GM19240 (cell line): ENCODE results near the gene RNF115.
"Not testable (repeated sequence)": the region's sequence is repeated elsewhere in the genome, so short reads cannot be mapped to it uniquely, and the experiment has no call there.

ENCODE experiments used
- DNase-seq: peaks from one replicate; pipeline ENCODE4 v3.0.0; 2011; ENCODE audit warnings: low spot score; ENCODE audit not compliant: insufficient read length

The RNF115 gene

DNA sequence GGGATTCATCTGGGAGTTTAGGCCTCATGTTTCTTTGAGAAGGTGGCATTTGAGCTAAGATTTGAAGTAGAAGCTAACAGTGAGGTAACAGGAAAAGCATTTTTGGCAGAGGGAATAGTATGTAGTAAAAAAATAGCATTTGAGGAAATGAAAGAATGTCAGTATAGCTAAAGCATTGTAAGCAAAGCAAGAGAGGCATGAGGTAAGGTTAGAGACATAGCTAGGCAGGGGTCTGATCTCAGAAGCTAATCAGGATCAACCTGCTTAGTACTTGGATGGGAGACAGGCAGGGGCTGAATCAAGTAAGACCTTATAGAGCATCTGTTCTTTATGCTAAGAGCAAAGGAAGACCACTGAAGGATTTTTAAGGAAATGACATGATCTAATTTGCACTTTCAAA lies 4.1 kb upstream of the RNF115 start:
- DNase-seq, result no peak

DNA sequence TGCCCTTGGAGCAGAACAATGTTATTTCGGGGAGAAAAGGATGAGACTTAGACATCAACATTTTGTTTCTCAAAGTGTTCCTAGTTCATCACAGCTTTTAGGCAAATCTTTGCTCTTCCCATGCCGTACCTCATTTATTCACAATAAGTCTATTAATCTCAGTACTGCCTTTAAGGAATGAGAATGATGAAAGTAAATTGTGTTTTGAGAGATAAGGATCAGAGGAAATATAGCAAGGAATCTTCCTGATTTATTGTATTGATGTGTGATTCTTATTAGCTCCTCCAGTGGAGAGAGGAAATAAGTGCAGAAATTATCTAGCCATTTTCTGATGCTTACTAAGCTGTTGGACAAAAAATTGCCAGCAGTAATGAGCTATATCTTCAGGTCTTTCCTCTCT lies 2.1 kb upstream of the RNF115 start:
- DNase-seq, result no peak

DNA sequence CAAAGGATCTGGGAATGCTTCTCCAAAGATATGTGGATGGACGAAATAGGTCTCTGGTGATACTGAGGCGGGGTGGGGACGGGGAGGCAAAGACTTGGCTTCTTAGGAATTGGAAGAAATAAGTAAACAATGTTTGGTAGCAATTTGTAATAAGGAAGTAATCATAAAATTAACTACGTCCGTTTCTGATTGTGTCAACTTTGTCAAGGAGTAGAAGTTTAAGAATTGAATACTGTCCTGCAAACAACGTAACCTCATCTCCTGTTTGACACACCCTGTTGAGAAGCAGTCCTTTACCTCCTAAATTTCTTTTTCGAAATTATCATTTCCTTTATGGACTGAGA lies 576 bp upstream of the RNF115 start:
- no peak for DNase-seq

DNA sequence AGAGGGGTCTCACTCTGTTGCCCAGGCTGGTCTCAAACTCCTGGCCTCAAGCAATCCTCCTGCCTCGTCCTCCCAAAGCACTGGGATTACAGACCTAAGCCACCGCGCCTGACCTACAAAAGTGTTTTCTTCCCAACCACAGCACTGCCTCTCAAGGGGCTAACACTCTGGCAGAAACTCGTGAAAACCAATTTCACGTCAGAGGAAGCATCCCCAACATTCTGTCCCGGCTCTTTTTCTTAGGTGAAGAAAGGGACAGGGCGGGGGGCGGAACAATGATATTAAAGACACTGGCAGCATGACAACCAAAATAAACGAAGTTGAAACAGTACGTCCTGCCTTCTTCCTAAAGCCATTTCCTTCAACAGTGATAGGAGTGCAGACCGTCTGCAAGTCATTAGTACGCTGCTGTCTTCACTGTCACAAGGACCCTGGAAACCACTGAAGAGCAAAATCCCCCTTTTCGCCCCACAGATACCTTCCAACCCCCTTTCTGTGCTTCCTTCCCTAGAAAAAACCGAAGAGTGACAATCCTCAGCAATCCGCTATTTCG lies 1.0 kb downstream of the RNF115 start:
- DNase-seq, result not testable (repeated sequence)

DNA sequence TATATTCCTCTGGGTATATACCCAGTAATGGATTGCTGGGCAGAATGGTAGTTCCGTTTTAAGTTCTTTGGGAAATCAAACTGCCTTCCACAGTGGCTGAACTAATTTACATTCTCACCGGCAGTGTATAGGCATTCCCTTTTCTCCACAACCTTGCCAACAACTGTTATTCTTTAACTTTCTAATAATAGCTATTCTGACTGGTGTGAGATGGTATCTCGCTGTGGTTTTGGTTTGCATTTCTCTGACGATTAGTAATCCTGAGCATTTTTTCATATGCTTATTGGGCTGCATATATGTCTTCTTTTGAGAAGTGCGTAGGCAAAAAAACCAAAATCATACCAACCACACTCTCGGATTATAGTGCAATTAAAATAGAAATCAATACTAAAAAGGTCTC lies 5.8 kb downstream of the RNF115 start:
- DNase-seq, result not testable (repeated sequence)

DNA sequence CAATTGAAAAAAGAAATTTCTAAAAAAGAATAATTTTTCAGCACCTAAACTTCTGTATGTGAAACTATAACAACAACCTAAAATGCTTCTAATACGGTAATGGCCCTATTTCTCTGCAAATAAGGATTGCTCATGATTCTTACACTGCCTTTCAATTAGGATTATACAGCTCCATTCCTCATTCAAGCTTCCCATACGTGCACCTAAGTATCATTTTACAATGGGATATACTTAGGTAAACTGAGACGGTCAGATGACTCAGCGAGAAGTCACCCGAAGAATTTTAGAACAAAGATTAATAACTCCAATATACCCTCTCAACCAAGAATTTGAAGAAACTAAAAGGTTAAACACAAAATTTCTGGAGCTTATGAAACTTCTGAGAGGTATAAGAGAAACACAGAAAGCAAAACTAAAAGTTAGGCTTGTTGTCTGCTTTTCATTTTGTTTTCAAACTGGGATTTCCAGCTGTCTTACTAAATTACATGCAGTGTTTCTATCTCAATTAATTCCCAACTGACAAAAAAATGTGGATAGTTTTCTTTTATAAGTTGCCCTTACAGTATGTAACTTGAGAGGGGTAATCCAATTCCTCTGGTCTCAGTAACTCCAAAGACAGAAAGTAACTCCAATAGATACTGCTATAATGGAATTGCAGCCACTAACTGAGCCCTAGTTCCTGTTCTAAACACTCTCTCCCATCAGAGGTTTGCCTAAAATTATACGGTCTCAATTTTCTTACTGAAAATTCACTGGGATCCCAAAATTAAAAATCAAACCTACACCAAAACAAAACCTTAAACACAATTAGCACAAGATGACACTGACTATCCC lies 10.7 kb downstream of the RNF115 start:
- DNase-seq, result not testable (repeated sequence)

DNA sequence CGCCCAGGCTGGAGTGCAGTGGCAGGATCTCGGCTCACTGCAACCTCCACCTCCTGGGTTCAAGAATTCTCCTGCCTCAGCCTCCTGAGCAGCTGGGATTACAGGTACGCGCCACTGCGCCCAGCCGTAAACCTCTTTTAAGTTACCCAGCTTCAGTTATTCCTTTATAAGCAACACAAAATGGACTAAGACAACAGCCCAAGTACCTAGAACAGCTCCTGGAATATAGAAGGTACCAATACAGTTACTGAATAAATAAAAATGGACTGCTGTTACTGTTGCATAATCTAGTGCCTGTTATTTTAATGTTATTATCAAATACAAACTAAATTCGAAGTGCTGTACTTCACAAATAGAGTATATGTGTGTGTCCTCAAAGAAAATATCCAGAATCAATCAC lies 17.1 kb downstream of the RNF115 start:
- no peak for DNase-seq

DNA sequence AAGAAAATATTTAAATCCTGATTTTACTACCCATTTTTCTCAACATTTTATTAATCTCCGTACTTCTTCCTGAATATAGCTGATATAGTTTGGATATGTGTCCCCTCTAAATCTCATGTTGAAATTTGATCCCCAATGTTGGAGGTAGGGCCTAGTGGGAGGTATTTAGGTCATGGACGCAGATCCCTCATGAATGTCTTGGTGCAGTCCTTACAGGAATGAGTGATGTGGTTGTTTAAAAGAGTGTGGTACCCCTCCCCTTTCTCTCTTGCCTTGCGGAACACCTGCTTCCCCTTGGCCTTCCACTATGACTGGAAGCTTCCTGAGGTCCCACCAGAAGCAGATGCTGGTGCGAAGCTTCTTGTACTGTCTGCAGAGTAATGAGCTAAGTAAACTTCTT lies 17.5 kb downstream of the RNF115 start:
- no peak for DNase-seq

DNA sequence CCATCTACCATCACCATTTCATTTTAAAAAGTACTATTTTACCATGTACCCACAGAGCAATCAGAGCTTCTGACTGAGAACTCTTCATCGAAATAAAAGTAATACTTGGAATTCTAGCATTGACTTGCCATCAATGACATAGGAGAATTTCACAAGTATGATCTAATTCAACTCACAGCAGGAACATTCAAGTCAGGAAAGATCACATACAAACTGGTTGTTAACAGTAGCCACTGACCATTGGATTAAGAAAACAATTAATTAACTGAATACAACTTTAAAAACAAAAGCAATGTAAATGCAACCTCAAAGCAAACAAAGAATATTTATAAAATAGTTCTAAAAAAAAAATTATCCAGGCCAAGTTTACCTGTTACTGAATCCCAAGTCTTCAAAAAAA lies 18.8 kb downstream of the RNF115 start:
- no peak for DNase-seq

DNA sequence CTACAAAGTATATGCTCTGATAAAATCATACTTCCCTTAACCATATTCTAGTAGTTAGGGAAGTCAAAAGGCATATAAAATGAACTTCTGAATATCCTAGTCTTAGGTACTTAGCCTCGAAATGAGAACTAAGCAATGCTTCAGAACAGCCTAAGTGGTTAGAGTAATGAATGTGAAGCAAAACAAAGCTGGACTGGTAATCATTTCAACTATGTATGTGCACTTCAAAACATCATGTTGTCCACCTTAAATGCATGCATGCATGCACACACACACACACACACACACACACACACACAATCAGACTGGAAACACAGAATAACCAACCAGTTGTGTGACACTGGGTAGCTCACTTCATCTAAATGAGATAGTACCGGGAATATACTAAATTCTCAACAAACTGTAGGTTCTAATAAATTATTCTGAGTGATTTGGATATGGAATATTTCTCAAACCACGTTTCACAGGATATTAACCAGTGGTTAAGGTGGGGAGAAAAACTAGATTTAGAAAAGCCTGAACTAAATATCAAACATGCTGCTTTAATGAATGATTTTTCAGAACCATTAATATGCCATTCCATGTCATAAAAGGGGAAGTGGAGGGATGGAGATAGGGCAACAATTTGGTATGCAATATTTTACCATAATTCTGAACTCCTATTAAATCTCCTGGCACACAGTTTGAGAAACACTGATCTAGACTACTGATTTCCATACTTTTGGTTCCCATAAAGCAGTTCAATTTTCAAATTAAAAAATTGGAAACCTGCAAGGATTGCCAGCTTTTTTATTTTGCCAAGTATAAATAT lies 19.5 kb downstream of the RNF115 start:
- no peak for DNase-seq

DNA sequence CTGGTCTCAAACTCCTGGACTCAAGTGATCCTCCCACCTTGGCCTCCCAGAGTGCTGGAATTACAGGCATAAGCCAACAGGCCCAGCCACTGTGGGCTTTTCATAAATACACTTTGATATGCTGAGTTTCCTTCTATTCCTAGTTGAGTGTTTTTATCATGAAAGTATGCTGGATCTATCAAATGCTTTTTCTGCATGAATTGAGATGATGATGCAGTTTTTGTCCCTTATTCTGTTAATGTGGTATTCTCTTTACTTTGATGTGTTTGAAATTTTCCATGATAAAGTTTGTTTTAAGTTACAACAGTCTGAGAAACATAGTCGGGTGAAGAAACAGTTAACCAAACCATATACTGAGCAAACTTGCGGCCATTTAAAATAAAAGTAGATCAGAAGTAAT lies 24.1 kb downstream of the RNF115 start:
- DNase-seq, result no peak

DNA sequence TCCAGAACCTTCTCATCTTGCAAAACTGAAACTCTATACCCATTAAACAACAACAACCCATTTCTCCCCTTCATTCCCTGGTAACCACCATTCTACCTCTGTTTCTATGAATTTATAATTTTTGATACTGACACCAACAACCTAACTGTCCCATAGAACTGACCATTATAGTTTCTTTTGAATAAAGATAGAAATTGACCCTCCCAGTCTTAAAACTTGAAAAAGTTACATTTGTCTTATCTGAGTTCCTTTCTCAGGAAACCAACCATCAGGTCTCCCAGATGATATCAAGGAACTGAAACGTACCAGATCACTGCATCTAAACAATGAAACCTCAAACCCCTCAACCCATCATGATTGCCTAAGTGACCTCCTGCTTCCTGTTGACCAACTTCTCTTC lies 27.1 kb downstream of the RNF115 start:
- DNase-seq, result no peak

DNA sequence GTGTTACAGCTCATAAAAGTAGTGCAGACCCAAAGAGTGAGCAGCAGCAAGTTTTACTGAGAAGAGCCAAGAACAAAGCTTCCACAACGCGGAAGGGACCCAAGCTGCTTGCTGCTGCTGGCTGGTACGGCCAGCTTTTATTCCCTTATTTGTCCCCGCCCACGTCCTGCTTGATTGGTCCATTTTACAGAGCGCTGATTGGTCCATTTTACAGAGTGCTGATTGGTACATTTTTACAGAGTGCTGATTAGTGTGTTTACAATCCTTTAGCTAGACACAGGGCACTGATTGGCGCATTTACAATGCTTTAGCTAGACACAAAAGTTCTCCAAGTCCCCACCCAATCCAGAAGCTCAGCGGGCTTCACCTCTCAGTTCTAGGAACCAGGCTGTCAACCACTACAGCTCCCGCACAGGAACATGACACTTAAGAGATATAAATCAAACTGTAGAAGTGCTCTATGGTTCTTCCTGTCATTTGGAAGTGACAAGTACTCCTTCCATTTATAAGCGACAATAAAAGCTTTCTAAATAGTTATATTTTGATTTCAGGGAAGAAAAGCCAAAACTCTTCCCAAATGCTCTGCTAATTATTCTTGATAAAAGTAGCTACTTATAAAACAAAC lies 28.5 kb downstream of the RNF115 start:
- no peak for DNase-seq

DNA sequence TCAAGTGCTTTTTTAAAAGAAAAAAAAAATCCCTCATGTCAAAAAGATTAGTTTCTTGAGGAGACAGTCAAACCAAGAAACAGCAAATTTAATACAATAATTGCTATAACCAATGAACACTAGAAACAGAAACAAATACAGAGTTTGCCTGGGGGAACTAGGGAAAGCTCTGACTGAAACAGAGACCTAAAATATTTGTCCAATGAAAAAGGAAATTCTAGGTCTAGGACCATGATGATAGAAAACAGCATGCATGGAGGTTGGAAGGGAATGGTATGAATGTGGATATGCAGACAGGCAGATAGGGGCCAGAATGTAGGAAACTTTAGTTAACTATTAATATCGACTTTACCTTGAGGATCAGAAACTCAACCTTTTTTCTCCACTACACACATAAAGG lies 31.4 kb downstream of the RNF115 start:
- DNase-seq, result no peak

DNA sequence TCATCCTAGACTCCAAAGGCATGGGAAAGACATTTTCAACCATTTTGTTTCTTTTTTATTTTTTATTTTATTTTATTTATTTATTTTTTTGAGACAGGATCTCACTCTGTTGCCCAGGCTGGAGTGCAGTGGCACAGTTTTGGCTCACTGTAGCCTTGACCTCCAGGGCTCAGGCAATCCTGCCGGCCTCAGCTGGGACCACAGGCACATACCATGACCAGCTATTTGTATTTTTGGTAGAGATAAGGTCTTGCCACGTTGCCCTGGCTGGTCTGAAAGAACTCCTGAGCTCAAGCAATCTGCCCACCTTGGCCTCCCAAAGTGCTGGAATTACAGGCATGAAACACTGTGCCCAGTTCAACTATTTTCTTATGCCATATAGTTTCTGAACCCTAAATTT lies 32.0 kb downstream of the RNF115 start:
- DNase-seq, result not testable (repeated sequence)

DNA sequence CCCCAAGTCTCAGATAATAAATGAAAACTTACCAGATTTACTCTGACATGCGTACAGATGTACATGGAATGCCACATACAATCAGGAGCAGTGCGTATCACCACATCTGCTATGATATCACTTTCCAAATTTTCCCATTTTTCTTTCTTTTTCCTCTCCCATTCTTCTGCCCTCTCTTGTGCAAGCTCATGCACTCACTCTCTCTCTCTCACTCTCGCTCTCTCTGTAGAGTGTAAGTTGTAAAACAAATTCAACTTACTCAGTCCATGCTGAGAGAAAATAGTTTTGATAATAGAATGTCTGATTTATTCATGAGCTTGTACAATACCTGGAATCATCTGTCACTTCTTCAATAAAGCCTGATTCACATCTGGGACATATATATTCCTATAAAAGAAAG lies 35.3 kb downstream of the RNF115 start:
- no peak for DNase-seq

DNA sequence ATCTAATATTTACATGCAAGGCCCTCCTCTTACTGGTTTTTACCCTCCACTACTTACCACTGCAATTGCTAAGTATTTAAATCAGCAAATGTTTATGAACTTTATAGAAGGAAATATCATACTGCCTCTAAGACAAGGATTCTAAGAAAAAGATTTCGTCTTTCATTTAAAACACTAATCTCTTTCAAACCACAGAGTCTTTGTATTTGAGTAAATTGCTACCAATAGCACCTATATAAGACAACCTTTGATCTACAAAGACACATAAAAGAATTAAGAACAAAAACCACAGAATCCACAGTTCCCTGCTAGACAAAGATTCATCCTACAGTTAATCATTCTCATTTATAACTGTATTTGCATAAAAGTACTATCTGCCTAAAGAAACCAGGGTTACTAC lies 37.6 kb downstream of the RNF115 start:
- DNase-seq, result no peak

DNA sequence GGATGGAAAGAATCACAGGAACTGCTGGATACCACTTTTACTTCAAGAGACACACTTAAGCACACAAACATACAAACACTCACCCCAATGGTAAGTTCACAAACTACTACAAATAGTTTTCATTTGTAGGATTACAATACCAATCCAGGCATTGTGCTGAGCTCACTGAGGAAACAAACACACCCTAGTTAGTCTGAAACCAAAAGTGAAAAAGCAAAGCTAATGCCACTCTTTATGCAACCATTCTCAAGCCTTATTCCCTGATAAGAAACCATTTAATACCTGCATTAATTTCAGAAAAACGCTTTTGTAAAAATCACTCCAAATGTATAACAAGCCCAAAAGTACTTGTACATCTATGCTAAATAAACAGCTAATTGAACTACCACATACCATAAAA lies 38.3 kb downstream of the RNF115 start:
- DNase-seq, result no peak

DNA sequence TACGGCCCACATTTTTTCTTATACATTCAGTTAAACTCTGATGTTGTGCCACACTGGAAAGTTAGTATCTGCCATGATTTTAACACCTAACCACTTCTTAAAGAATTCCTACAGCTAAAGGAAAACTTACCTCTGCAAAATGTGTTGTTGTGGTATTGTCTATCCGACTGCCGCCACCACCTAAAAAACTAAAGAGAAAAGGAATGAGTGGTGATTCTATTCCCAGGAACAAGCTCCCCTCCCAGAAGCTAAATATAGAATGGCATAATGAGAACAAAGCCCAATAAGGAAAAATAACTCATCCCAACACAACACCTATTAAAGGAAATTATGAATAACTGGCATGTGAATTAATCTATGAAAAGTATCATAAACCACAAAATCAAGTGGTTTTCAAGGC lies 39.5 kb downstream of the RNF115 start:
- DNase-seq, result no peak

DNA sequence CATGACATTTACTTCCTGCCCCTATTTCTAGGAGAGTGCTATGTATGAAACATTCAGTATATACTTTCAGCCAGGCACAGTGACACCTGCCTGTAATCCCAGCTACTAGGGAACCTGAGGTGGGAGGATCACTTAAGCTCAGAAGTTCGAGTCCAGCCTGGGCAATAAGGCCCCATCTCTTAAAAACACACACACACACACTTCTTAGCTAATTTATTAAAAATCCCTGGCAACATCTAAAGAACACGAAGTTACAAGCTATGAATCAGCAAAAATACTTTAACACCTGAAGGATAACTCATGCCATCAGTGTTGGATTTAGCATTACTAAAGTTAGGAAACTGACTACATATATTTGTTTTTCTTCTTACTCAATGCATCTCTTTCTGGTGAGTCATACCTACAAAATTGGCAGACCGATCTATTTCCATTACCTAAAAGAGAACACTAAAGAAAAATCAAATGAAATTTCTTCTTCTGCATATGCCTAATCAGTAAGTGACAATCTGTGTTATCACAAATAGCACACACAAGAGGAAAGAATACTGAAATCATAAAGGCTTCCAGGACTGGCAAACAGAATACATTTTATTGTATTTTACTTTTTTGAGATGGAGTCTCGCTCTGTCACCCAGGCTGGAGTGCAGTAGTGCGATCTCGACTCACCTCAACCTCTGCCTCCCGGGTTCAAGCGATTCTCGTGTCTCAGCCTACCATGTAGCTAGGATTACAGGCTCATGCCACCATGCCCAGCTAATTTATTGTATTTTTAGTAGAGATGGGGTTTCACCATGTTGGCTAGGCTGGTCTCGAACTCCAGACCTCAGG lies 41.4 kb downstream of the RNF115 start:
- DNase-seq, result no peak

DNA sequence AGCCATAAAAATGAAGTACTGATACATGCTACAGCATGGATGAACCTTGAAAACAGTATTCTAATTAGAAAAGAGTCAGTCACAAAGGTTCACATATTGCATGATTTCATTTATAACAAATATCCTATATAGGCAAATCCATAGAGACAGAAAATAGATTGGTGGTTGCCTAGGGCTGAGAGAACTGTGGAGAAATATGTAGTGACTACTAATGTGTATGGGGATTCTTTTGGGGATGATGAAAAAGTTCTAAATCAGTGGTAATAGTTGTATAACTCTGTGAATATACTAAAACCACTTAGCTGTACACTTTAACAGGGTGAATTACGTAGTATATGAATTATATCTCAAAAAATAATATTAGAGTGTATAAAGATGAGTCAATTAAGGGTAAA lies 45.8 kb downstream of the RNF115 start:
- no peak for DNase-seq
